Measurements from ENCODE around the gene GNG8. TPM values are rescaled to one million over a fixed set of nuclear protein-coding genes. Genes with fewer than 3 reads are reported as not detected.

GNG8 gene
- total RNA-seq, 1 donor from 2014 or later: not detected

DNA sequence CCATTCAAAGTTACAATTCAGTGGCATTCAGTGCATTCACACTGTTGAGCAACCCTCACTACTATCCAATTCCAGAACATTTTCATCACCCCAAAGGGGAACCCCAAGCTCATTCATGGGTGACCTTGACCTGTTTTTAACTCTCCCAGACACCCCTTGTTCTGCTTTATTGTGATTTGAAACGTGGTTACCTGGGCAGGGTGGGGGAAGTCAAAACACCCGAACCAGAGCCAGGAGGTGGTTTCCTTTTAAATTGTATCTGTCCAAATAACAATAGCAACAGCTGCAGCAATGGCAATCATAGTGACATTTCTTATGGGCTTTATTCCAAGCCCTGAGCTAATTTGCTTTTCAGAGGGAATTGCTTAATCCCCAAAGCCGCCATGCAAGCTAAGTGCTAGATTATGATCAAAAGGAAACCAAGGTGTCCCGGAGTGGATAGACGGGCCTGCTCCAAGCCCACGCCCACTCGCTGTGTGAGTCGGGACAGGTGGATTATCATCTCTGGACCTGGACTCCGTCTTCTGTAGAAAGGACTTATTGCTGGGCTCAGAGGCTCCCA, 17.3 kb downstream of the GNG8 start:
- DNase-seq (ENCODE audit: low spot score): no peak

DNA sequence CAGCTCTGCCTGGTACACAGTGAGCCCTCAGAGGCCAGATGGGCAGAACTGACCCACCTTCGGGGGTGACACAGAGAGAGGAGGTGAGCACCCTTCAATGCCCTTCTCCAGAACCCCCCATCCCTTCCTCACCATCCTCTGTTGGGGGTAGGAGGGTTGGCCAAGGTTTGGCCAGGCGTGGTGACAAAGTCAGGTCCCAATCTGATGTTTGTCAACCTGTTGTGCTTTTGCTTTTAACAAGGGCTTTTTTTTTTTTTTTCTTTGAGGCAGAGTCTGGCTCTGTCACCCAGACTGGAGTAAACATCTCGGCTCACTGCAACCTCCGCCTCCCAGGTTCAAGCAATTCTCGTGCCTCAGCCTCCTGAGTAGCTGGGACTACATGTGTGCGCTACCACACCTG, 18.4 kb downstream of the GNG8 start:
- DNase-seq (ENCODE audit: low spot score): no peak

- DNase-seq (ENCODE audit: low spot score): no peak
Measured at GRCh38 chr19:46616631-46617322, 19.2 kb downstream of the GNG8 start.

- no peak for DNase-seq (ENCODE audit: low spot score)
Measured at GRCh38 chr19:46615966-46616365, 20.0 kb downstream of the GNG8 start.

GRCh38 chr19:46614114-46614722, 21.8 kb downstream of the GNG8 start:
- peak; percentile 86 for DNase-seq (ENCODE audit: low spot score)

DNA sequence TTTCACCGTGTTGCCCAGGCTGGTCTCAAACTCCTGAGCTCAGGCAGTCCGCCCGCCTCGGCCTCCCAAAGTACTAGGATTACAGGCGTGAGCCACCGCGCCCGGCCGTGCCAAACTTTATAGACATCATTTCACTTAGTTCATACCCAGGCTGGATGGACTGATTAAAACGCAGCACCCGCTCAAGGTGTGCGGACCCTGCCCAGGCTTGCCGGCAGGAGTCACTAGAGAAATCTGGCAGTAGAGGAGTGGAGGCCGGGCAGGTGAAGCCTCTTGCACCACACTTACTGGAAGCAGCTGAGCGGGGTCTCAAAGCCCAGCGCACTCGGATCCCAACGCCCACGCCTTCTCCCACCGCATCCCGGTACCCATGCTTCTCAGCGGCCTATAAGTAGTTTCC, 22.5 kb downstream of the GNG8 start:
- DNase-seq (ENCODE audit: low spot score): no peak

DNA sequence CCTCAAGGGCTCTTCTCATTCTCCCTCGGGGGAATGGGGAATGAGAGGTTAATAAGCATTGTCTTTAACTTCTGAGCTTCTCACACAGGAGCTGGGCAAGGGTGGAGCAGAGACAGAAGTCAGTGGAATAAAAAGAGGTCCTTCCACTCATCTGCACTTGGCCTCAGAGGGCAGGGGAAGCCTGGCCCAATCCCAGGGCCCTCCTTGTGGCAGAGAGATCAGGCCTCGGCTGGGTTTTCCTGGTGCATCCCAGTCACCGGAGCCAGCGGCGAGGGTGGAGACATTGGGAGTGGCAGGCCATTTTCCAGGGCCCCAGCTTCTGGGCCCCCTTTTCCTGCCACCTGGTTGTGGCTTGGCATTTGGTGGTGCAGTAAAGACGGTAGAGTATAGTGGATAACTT, 24.2 kb downstream of the GNG8 start:
- no peak for DNase-seq (ENCODE audit: low spot score)

- no peak for DNase-seq (ENCODE audit: low spot score)
Measured at GRCh38 chr19:46610851-46611770, 24.9 kb downstream of the GNG8 start.

- no peak for DNase-seq (ENCODE audit: low spot score)
Measured at GRCh38 chr19:46610413-46610775, 25.6 kb downstream of the GNG8 start.

GRCh38 chr19:46609511-46610412, 26.2 kb downstream of the GNG8 start:
- no peak for DNase-seq (ENCODE audit: low spot score)

DNA sequence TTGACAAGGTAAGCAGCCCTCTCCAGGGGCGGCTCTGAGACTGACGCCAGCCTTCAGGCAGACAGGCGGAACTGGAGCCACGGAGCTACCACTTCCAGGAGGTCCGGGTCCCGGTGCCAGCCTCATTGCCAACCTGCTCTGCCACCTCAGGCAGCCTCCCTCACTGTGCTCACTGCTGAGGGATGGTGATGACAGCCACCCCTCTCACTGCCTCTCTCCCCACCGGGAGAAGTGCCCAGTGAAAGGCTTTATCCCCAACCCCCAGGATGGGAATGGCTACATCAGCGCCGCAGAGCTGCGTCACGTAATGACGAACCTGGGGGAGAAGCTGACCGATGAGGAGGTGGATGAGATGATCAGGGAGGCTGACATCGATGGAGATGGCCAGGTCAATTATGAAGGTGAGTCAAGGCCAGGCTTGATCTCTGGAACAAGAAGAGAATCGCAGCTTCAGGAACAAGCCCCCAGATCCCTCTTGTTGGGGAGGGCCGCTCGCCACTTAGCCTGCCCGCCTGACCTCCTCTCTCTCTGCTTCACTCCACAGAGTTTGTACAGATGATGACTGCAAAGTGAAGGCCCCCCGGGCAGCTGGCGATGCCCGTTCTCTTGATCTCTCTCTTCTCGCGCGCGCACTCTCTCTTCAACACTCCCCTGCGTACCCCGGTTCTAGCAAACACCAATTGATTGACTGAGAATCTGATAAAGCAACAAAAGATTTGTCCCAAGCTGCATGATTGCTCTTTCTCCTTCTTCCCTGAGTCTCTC, 27.2 kb downstream of the GNG8 start:
- no peak for DNase-seq (ENCODE audit: low spot score)

GRCh38 chr19:46608178-46608577, 27.8 kb downstream of the GNG8 start:
- no peak for DNase-seq (ENCODE audit: low spot score)

DNA sequence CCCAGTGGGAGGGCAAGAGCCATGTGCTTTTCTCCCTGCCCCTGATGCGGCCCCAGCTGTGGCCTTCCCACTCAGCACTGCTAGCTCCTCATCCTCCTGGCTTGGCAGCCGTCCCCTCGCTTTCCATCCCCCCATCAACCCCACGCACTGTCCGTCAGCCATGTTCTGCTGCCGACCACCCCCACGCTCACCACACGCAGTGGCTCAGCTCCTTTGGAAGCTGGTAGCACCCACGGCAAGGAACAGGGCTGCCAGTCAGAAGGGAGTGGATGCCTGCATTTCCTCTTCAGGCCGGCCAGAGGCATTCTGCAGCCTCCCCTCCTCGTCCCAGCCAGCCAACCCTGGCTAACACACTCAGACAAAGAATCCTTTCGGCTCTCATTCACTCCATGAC, 28.6 kb downstream of the GNG8 start:
- no peak for DNase-seq (ENCODE audit: low spot score)

GRCh38 chr19:46606681-46607447, 29.1 kb downstream of the GNG8 start:
- no peak for DNase-seq (ENCODE audit: low spot score)

DNA sequence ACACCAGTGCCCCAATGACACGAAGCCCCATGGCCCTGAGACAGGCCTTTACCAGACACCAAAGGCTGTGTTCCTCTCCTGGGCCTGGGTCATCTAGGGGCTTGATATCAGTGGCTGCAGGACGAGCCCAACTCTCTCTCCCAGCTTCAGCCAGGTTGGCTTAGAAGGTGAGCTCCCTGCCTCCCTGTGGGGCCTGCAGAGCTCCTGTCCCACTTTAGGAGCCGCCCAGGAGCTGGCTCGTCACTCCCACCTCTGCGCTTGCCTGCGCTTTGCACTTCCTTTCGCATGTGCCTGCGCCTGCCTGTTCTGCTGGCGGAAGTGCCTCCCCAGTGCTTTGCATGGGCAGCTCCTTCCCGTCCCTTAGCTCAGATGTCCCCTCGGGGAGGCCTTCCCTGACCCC, 30.0 kb downstream of the GNG8 start:
- DNase-seq (ENCODE audit: low spot score): no peak

DNA sequence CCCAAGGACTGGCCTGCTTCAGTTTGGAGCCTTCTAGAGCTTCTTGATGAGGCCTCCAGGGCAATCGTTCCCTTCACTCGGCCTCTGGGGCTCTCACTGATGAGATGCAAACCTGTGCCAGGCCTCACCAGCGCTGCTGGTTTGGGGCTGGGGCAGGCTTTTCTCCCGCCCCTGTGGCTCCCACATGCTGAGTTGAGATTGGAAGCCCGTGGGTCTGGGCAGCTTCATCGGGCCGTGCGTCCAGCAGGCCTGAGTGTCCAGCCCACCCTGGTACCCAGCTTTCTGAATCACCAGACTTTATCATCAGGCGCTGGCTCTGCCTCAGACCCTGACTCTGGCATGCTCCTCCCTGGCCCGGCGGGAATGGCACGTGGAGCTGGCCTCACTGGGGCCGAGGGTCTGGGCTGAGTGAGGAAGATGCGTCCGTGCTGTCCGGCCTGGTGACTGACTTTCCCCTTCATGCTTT, 30.6 kb downstream of the GNG8 start:
- DNase-seq (ENCODE audit: low spot score): no peak

- no peak for DNase-seq (ENCODE audit: low spot score)
Measured at GRCh38 chr19:46604781-46605355, 31.1 kb downstream of the GNG8 start.

DNA sequence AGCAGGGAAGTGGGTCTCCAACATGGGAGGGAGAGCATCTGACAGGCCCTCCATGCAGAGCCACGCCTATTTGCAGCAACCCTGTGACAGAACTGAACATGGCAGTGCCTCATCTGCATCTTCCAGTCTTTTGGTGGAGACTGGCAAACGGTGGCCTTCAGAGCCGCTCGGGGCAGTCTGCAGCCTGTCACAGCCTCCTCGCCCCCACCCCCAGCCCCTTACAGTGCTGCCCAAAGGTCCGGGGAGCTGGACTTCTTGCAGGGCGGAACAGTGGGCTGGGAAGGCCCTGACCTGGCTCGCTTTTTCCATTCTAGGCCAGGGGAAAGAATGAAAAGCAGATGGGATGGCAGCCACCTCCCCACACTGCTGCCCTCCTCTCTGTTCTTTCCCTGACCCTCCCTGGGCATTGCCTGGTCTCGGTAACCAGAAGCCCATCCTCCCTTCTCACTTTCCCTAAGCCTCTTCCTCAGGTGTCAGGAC, 32.2 kb downstream of the GNG8 start:
- no peak for DNase-seq (ENCODE audit: low spot score)

DNA sequence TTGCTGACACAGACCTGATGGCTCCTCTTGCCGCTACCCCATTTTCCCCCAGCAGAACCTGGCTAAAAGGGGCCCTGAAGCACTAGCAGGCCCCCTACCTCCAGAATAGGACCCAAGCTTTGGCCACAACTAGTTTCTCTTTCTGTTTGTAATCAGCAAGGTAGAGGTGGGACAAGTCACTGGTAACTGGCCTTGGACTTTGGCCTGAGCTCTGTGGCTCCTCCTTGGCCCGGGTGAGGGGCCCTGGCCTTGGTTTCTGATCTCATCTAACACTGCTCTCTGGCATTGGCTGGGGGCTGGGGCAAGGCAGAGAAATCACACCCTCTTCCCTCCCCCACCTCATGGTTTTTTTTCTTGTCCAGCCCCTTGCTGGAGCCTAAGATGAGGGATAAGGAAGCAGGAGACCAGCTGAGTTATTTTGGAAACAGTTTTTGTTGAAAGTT, 32.8 kb downstream of the GNG8 start:
- DNase-seq (ENCODE audit: low spot score): no peak

All from ureter (tissue), 1 donor.